ENCODE data around the gene KLHDC4. TPM values are rescaled to one million over a fixed set of nuclear protein-coding genes. Genes with fewer than 3 reads are reported as not detected.
A peak's percentile ranks its signal among the peaks of the same experiment; 100 is the strongest.

KLHDC4 gene
- polyA plus RNA-seq, 3 donors: 11.2 to 26.4 (median 12.6) TPM

GRCh38 chr16:87761060-87761459 lies 4.7 kb downstream of the KLHDC4 start:
- Histone ChIP-seq H3K36me3 (replicated peaks in 1 of 2; ENCODE audit: control insufficient read depth in 1 of 2, insufficient read depth in 2 of 2, low read length in 2 of 2) (peaks cover 35 to 73% of the 10 kb centered on the region in 2 donors), H3K4me1 (ENCODE audit: control insufficient read depth in 1 of 2, insufficient read depth in 2 of 2, low read length in 2 of 2) (peaks cover 8 to 12% of the 10 kb centered on the region in 2 donors), H3K4me2 (replicated peaks; ENCODE audit: extremely low read depth, low read length, poor library complexity, severe bottlenecking) (no peak overlapping the region), H3K9ac (ENCODE audit: insufficient read depth, low read length, poor library complexity, severe bottlenecking) (no peak overlapping the region), H3K27me3 (ENCODE audit: control insufficient read depth in 2 of 2, insufficient read depth in 2 of 2, low read length in 2 of 2) (no peaks in the 10 kb centered on the region), H2AFZ (ENCODE audit: insufficient read depth, low read depth, low read length, poor library complexity, severe bottlenecking) (no peak overlapping the region), H3K9me3 (replicated peaks in 1 of 2; ENCODE audit: control insufficient read depth in 1 of 2, insufficient read depth in 1 of 2, low read length in 2 of 2) (no peaks in the 10 kb centered on the region), H3K79me2 (ENCODE audit: insufficient read depth, low read length) (peaks cover 27% of the 10 kb centered on the region), H3K27ac (ENCODE audit: low read depth in 1 of 2, low read length in 2 of 2) (no peak overlapping the region), H4K20me1 (ENCODE audit: insufficient read depth, low read length) (no peaks in the 10 kb centered on the region), H3K4me3 (replicated peaks in 1 of 3; ENCODE audit: low read depth in 2 of 3, low read length in 3 of 3) (no peak overlapping the region)
- Mint-ChIP-seq H3K36me3 (peaks cover 57 to 74% of the 10 kb centered on the region in 2 donors), H3K9me3 (peaks cover 0 to 2% (median 0%) of the 10 kb centered on the region in 7 donors), H3K27ac (no peak overlapping the region), H3K27me3 (ENCODE audit: low read depth in 3 of 3) (no peaks in the 10 kb centered on the region), H3K4me3 (no peak overlapping the region), H3K4me1 (peaks cover 22% of the 10 kb centered on the region)
- intact Hi-C loops (cut with micrococcal nuclease): no loop called here
- no peak for DNase-seq
- 99% methylated on average over 8 of the region's 8 CpGs for WGBS (ENCODE audit: insufficient coverage)
- no peak for TF ChIP-seq CTCF (IDR thresholded peaks at IDR 0.05)

GRCh38 chr16:87757841-87758426 lies 7.9 kb downstream of the KLHDC4 start:
- 100% methylated on average over 1 of the region's 8 CpGs for WGBS (ENCODE audit: insufficient coverage)
- H3K4me3 ChIP-seq (replicated peaks in 1 of 3; ENCODE audit: low read depth in 2 of 3, low read length in 3 of 3): no peak overlapping the region
- no peaks in the 10 kb centered on the region for H3K79me2 ChIP-seq (ENCODE audit: insufficient read depth, low read length)
- H3K36me3 ChIP-seq (replicated peaks in 1 of 2; ENCODE audit: control insufficient read depth in 1 of 2, insufficient read depth in 2 of 2, low read length in 2 of 2): peaks cover 59 to 95% of the 10 kb centered on the region in 2 donors
- no peak overlapping the region for H2AFZ ChIP-seq (ENCODE audit: insufficient read depth, low read depth, low read length, poor library complexity, severe bottlenecking)
- no peak overlapping the region for H3K4me2 ChIP-seq (replicated peaks; ENCODE audit: extremely low read depth, low read length, poor library complexity, severe bottlenecking)
- peak overlapping the region in 1 of 7 donors; percentile 48 for H3K27ac Mint-ChIP-seq
- H3K27me3 ChIP-seq (ENCODE audit: control insufficient read depth in 2 of 2, insufficient read depth in 2 of 2, low read length in 2 of 2): no peaks in the 10 kb centered on the region
- H3K27me3 Mint-ChIP-seq (ENCODE audit: low read depth in 3 of 3): no peaks in the 10 kb centered on the region
- peaks cover 80 to 95% of the 10 kb centered on the region in 2 donors for H3K36me3 Mint-ChIP-seq
- DNase-seq: no peak
- no peak for TF ChIP-seq CTCF (IDR thresholded peaks at IDR 0.05)
- no peaks in the 10 kb centered on the region for H4K20me1 ChIP-seq (ENCODE audit: insufficient read depth, low read length)
- peaks cover 7% of the 10 kb centered on the region for H3K4me1 Mint-ChIP-seq
- H3K4me3 Mint-ChIP-seq: no peak overlapping the region
- intact Hi-C loops (cut with micrococcal nuclease): no loop called here
- H3K27ac ChIP-seq (ENCODE audit: low read depth in 1 of 2, low read length in 2 of 2): no peak overlapping the region
- no peaks in the 10 kb centered on the region for H3K9me3 Mint-ChIP-seq
- H3K4me1 ChIP-seq (ENCODE audit: control insufficient read depth in 1 of 2, insufficient read depth in 2 of 2, low read length in 2 of 2): no peaks in the 10 kb centered on the region
- H3K9me3 ChIP-seq (replicated peaks in 1 of 2; ENCODE audit: control insufficient read depth in 1 of 2, insufficient read depth in 1 of 2, low read length in 2 of 2): no peaks in the 10 kb centered on the region
- H3K9ac ChIP-seq (ENCODE audit: insufficient read depth, low read length, poor library complexity, severe bottlenecking): no peak overlapping the region

All from CD14-positive monocyte (primary cell).